ENCODE results near the gene MDM2.

- TF ChIP-seq POLR2A (IDR thresholded peaks at IDR 0.05) (no peak), CTCF (IDR thresholded peaks at IDR 0.05) (no peak)
These were observed 15.7 kb downstream of the MDM2 start for GRCh38 chr12:68823696-68824095.
